ENCODE measurements around the gene SUGCT. TPM values are rescaled to one million over a fixed set of nuclear protein-coding genes. Genes with fewer than 3 reads are reported as not detected.

Gene SUGCT
- polyA plus RNA-seq, 1 of the 3 experiments (the other 2 are of a cell fraction), result 53.7 TPM

- ChIA-PET CTCF (no interaction called here), POLR2A (no interaction called here)
- Histone ChIP-seq H3K79me2 (ENCODE audit: insufficient read depth) (no peaks in the 10 kb centered on the region), H3K27me3 (ENCODE audit: insufficient read depth) (no peaks in the 10 kb centered on the region), H3K36me3 (replicated peaks in 1 of 2; ENCODE audit: control insufficient read depth in 1 of 2, insufficient read depth in 2 of 2, low read length in 1 of 2) (peaks cover 2 to 29% of the 10 kb centered on the region in 2 experiments), H3K4me1 (ENCODE audit: control insufficient read depth in 1 of 2, insufficient read depth in 2 of 2, low read depth in 1 of 2, low read length in 1 of 2) (no peaks in the 10 kb centered on the region), H3F3A (replicated peaks; ENCODE audit: insufficient read depth) (no peaks in the 10 kb centered on the region), H3K4me2 (no peak overlapping the region), H3K9me2 (no peaks in the 10 kb centered on the region), H3K9me3 (no peaks in the 10 kb centered on the region), H2AFZ (ENCODE audit: low read depth) (no peak overlapping the region), H4K20me1 (ENCODE audit: insufficient read depth) (no peaks in the 10 kb centered on the region), H3K9ac (no peak overlapping the region), H3K4me3 (ENCODE audit: low read depth in 2 of 2, low read length in 1 of 2) (no peak overlapping the region), H3K27ac (ENCODE audit: low read depth in 2 of 2, low read length in 1 of 2) (no peak overlapping the region)
- TF ChIP-seq RFX5 (IDR thresholded peaks at IDR 0.05; ENCODE audit: low read length) (no peak), TEAD4 (IDR thresholded peaks at IDR 0.05; ENCODE audit: borderline replicate concordance, insufficient read depth) (no peak), ELF1 (IDR thresholded peaks at IDR 0.05) (no peak), REST (IDR thresholded peaks at IDR 0.05; ENCODE audit: low read depth, low read length) (no peak), JUND (IDR thresholded peaks at IDR 0.05) (no peak), YY1 (IDR thresholded peaks at IDR 0.05; ENCODE audit: low read depth) (no peak), SMC3 (IDR thresholded peaks at IDR 0.05; ENCODE audit: low read depth, low read length) (no peak), MAX (IDR thresholded peaks at IDR 0.05; ENCODE audit: low read depth) (no peak), RXRA (IDR thresholded peaks at IDR 0.05; ENCODE audit: borderline replicate concordance, low read depth) (no peak), CTCF (IDR thresholded peaks at IDR 0.05) (no peak), MXI1 (IDR thresholded peaks at IDR 0.05; ENCODE audit: low read depth, low read length) (no peak), RCOR1 (IDR thresholded peaks at IDR 0.05; ENCODE audit: low read length) (no peak), IRF3 (IDR thresholded peaks at IDR 0.05; ENCODE audit: low read depth, low read length) (no peak), GATA2 (CRISPR knock-in tag; IDR thresholded peaks at IDR 0.05) (no peak), EZH2phosphoT487 (IDR thresholded peaks at IDR 0.05; ENCODE audit: borderline replicate concordance, low read depth) (no peak), FOXM1 (IDR thresholded peaks at IDR 0.05; ENCODE audit: low read depth) (no peak), PBX3 (IDR thresholded peaks at IDR 0.05) (no peak), FOXJ3 (CRISPR knock-in tag; IDR thresholded peaks at IDR 0.05) (no peak), USF2 (IDR thresholded peaks at IDR 0.05; ENCODE audit: borderline replicate concordance, low read depth, low read length) (no peak), NRF1 (IDR thresholded peaks at IDR 0.05; ENCODE audit: low read depth, low read length) (no peak)
- DNase-seq, result no peak
- 66% methylated on average over 3 of the region's 3 CpGs for WGBS (ENCODE audit: low lambda C conversion rate)
Observed at GRCh38 chr7:40873248-40873647, 738.4 kb downstream of the SUGCT start.

Measured in SK-N-SH (cell line).